ENCODE measurements around the gene DPYSL4.
A peak's percentile ranks its signal among the peaks of the same experiment; 100 is the strongest.

- TF ChIP-seq CTCF (IDR thresholded peaks at IDR 0.05) (peak; percentile 12), EZH2phosphoT487 (IDR thresholded peaks at IDR 0.05) (no peak), EZH2 (IDR thresholded peaks at IDR 0.05) (peak; percentile 14)
Measured at GRCh38 chr10:132186488-132187429, at the start of gene DPYSL4.
